Pancreas (tissue), 10 donors: ENCODE data around the gene MRPL49. TPM values are rescaled to one million over a fixed set of nuclear protein-coding genes. Genes with fewer than 3 reads are reported as not detected.

ENCODE experiments used
- ATAC-seq, 4 donors: fragments of 200-7000 bp; cut with Tn5 transposase; one replicate each; pipeline versions ENCODE4 v1.8.0 to v1.9.1; 2020; ENCODE audit warnings: mild to moderate bottlenecking in 4 of 4, moderate library complexity in 4 of 4
- DNase-seq, 6 donors: peaks; one replicate each; pipeline ENCODE4 v3.0.0-alpha.2; 2020
- FAIRE-seq: peaks from 2 replicates; lab custom pipeline; 2012; peaks lifted over from hg19 to GRCh38; lab: Jason Lieb, UNC
- H3K27ac ChIP-seq, 4 donors: fragments of 200-600 bp; sonication (generic); 1 replicate in 3 of 4; 2 replicates in 1 of 4; pipeline versions ENCODE4 v1.5.0 to v1.8.0; 2020
- H3K27me3 ChIP-seq, 4 donors: fragments of 200-600 bp; one replicate each; pipeline ENCODE4 v1.8.0; 2021
- H3K36me3 ChIP-seq, 3 donors: fragments of 200-600 bp; sonication (generic) in 1 of 3; one replicate each; pipeline versions ENCODE4 v1.5.0 to v1.8.0; 2020 to 2021
- H3K4me1 ChIP-seq, 3 donors: fragments of 200-600 bp; one replicate each; pipeline ENCODE4 v1.8.0; 2021
- H3K4me3 ChIP-seq, 4 donors: fragments of 200-600 bp; sonication (generic) in 2 of 4; one replicate each; pipeline versions ENCODE4 v1.5.0 to v1.8.0; 2020 to 2021
- H3K9me3 ChIP-seq, 4 donors: fragments of 200-600 bp; one replicate each; pipeline ENCODE4 v1.8.0; 2021
- CTCF ChIP-seq, 4 donors: fragments of 200-600 bp; sonication (generic) in 3 of 4; IDR thresholded peaks; one replicate each; pipeline versions ENCODE4 v1.5.0 to v1.8.0; 2021; ENCODE audit warnings: antibody characterized with exemption in 4 of 4
- WGBS, 2 donors: extraction: QIAGEN DNeasy Blood & Tissue Kit; methylation state at CpG; one replicate each; pipeline ENCODE4 v1.1.7; 2013; 5-methylcytosine and 5-hydroxymethylcytosine counted together
- intact Hi-C, 3 donors: fragments of 100-400 bp; cut with DNase I; formaldehyde crosslinking; loops; one replicate each; pipeline versions ENCODE4 v1.11.1 to v1.14.2; 2022
- polyA plus RNA-seq, 2 donors: library from polyadenylated mRNA; stranded (reverse); fragments of 200-250 nt; gene quantifications; one replicate each; pipeline ENCODE4 v1.2.3, GENCODE V29; 2013
- total RNA-seq, 6 donors: library from RNA; stranded (reverse); fragmentation: NEBNext Ultra II Directional in 4 of 6; extraction: Animal tissue kit (Norgen Biotek cat#: 25700) in 4 of 6; gene quantifications; one replicate each; pipeline versions ENCODE4 v1.2.1 to v1.2.4, GENCODE V29; 2021 to 2023
- donor health status: healthy with polysubstance abuse.
- donor health status: DM: no; HTN: no; CAD: no; lungs with moderate emphysema.
- donor health status: DM: no; HTN: no; CAD: no.
- donor health status: control.
- donor health status: control.
- donor health status: Bipolar disorder and iron deficiency.
- donor health status: DM: yes; HTN: yes; CAD: no.
- donor health status: DM: no; HTN: no; CAD: no.
- donor health status: DM: no; HTN: no; CAD: no.
- donor health status: DM: yes; HTN: yes; CAD: no.

MRPL49 gene
- total and polyA plus RNA-seq, 8 donors, result 10.3 to 31.2 (median 21.4) TPM

- FAIRE-seq (no peak), DNase-seq (no peak), ATAC-seq (no peak)
- Histone ChIP-seq H3K4me1 (peaks cover 0 to 15% (median 11%) of the 10 kb centered on the region in 3 donors), H3K36me3 (peaks cover 0 to 17% (median 8%) of the 10 kb centered on the region in 3 donors), H3K27me3 (no peaks in the 10 kb centered on the region), H3K4me3 (no peak overlapping the region), H3K9me3 (no peaks in the 10 kb centered on the region), H3K27ac (no peak overlapping the region)
- TF ChIP-seq CTCF (IDR thresholded peaks at IDR 0.05), result no peak
- intact Hi-C loops, result no loop called here
- WGBS, 2 donors, result 85 to 92% methylated on average over 4 of the region's 4 CpGs
These were observed 36.7 kb upstream of the MRPL49 start for GRCh38 chr11:65085446-65085845.

- Histone ChIP-seq H3K27ac (no peak overlapping the region), H3K36me3 (peaks cover 0 to 17% (median 8%) of the 10 kb centered on the region in 3 donors), H3K27me3 (no peaks in the 10 kb centered on the region), H3K4me3 (no peak overlapping the region), H3K4me1 (peaks cover 0 to 15% (median 11%) of the 10 kb centered on the region in 3 donors), H3K9me3 (no peaks in the 10 kb centered on the region)
- no peak for TF ChIP-seq CTCF (IDR thresholded peaks at IDR 0.05)
- DNase-seq (no peak), ATAC-seq (no peak), FAIRE-seq (no peak)
- intact Hi-C loops, result no loop called here
- WGBS, 2 donors, result 86 to 93% methylated on average over 9 of the region's 9 CpGs
These were observed 35.3 kb upstream of the MRPL49 start for GRCh38 chr11:65086809-65087208.

- Histone ChIP-seq H3K4me1 (peaks cover 0 to 15% (median 11%) of the 10 kb centered on the region in 3 donors), H3K4me3 (no peak overlapping the region), H3K36me3 (peaks cover 0 to 17% (median 8%) of the 10 kb centered on the region in 3 donors), H3K27me3 (no peaks in the 10 kb centered on the region), H3K27ac (no peak overlapping the region), H3K9me3 (no peaks in the 10 kb centered on the region)
- intact Hi-C loops, result no loop called here
- no peak for ATAC-seq
- WGBS, 2 donors, result 67 to 68% methylated on average over 11 of the region's 11 CpGs
- no peak for FAIRE-seq
- no peak for DNase-seq
- no peak for TF ChIP-seq CTCF (IDR thresholded peaks at IDR 0.05)
These were observed 34.9 kb upstream of the MRPL49 start for GRCh38 chr11:65087216-65087615.

GRCh38 chr11:65087827-65088226 lies 34.3 kb upstream of the MRPL49 start:
- DNase-seq, result no peak
- Histone ChIP-seq H3K27me3 (no peaks in the 10 kb centered on the region), H3K9me3 (no peaks in the 10 kb centered on the region), H3K36me3 (peaks cover 0 to 17% (median 8%) of the 10 kb centered on the region in 3 donors), H3K4me1 (peaks cover 0 to 15% (median 11%) of the 10 kb centered on the region in 3 donors), H3K27ac (no peak overlapping the region), H3K4me3 (no peak overlapping the region)
- FAIRE-seq, result no peak
- intact Hi-C loops, result no loop called here
- no peak for ATAC-seq
- 94 to 95% methylated on average over 14 to 15 of the region's 15 CpGs for WGBS, 2 donors
- no peak for TF ChIP-seq CTCF (IDR thresholded peaks at IDR 0.05)

GRCh38 chr11:65089621-65090020 lies 32.5 kb upstream of the MRPL49 start:
- no peak for ATAC-seq
- DNase-seq, result no peak
- H3K36me3 ChIP-seq, result peaks cover 0 to 17% (median 8%) of the 10 kb centered on the region in 3 donors
- H3K9me3 ChIP-seq, result no peaks in the 10 kb centered on the region
- no peak overlapping the region for H3K4me3 ChIP-seq
- WGBS, 2 donors, result 87 to 94% methylated on average over 4 of the region's 4 CpGs
- no peak for FAIRE-seq
- peaks cover 0 to 11% (median 10%) of the 10 kb centered on the region in 3 donors for H3K4me1 ChIP-seq
- H3K27ac ChIP-seq, result no peak overlapping the region
- TF ChIP-seq CTCF (IDR thresholded peaks at IDR 0.05), result no peak
- no peaks in the 10 kb centered on the region for H3K27me3 ChIP-seq
- intact Hi-C loops, result no loop called here
